GM21786 (cell line): ENCODE measurements around the gene TMEM108.

Experiments used
- ATAC-seq: cut with Tn5 transposase; IDR thresholded peaks from one replicate; pipeline ENCODE4 v1.9.1; 2021; ENCODE audit not compliant: unreplicated experiment

TMEM108 gene

GRCh38 chr3:133211449-133211848, 173.3 kb downstream of the TMEM108 start:
- peak; percentile 96 for ATAC-seq

- no peak for ATAC-seq
Observed at GRCh38 chr3:133211856-133212255, 173.7 kb downstream of the TMEM108 start.

DNA sequence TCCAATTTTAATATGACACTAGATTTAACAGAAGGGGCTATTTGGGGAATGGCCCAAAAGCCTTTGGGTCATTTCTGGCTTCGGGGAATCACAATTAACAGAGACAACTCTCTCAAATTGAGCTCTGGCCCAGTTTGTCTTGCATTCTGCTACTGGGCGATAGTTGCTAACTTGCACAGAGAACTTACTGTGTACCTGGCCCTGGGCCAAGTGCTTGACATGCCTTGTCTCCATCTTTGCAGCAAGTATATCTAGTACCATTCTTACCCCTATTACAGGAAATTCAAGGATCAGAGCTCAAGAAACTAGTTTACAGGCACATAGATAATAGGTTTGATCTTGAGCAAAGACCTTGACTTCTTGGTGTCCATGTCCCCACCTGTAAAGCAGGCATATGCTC, 175.7 kb downstream of the TMEM108 start:
- ATAC-seq = no peak

GRCh38 chr3:133227813-133228212, 189.6 kb downstream of the TMEM108 start:
- ATAC-seq = no peak

DNA sequence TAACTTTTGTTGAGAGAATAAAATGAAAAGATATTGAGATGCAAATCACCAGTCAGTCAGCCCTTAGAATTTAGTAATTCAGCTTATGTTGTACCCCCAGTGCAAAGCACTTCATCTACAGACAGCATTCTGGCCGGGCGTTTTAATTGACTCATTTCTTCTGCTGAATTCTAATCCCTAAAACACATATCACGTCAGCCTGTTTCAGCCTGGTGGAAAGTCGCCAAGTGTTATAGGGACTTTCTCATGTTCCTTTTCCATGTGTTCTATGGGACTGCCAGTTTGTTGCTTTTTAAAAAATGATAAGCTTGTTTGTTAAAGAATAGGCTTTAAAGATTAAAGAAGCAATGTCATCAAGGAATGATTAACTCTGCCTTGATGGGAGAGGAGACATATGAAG, 192.0 kb downstream of the TMEM108 start:
- no peak for ATAC-seq

DNA sequence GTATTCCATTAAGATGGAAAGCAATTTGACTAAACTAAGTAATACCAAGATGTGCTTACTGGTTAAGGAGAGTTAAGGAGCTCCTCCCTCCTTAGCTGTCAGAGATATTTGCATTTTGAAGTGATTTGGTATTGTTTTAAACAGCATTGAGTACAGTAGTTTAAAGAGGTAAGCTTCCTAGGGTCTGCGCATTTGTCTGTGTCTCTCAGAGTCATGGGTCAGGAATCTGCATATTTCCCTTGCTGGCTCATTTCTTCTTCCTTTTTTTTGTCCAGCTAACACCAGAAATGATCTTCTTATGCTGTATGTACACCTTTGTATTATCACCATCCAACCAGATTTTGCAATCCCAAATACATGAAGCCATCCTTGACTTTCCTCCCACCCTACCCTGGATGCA, 198.7 kb downstream of the TMEM108 start:
- no peak for ATAC-seq

GRCh38 chr3:133237380-133237779, 199.2 kb downstream of the TMEM108 start:
- no peak for ATAC-seq

- no peak for ATAC-seq
Observed at GRCh38 chr3:133238015-133238414, 199.8 kb downstream of the TMEM108 start.

DNA sequence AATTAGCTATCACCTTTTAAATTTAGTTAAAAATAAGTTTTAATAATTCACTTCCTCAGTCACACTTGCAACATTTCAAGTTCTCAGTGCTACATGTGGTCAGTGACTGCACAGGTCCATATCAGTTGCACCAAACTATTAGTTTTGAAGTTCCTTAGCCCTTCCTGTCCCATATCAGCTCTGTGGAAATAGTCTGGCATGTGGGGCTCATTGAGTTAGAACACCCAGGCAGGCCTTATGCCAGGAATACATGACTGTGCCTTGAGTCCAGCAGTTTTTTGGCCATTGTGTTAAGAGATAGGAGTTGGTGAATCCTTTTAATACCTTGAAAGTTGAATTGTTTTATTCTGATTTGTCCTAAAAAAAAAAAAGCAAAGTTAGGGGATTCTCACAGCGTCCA, 207.9 kb downstream of the TMEM108 start:
- ATAC-seq = no peak

- no peak for ATAC-seq
Observed at GRCh38 chr3:133246773-133247172, 208.6 kb downstream of the TMEM108 start.

GRCh38 chr3:133248389-133248788, 210.2 kb downstream of the TMEM108 start:
- no peak for ATAC-seq

DNA sequence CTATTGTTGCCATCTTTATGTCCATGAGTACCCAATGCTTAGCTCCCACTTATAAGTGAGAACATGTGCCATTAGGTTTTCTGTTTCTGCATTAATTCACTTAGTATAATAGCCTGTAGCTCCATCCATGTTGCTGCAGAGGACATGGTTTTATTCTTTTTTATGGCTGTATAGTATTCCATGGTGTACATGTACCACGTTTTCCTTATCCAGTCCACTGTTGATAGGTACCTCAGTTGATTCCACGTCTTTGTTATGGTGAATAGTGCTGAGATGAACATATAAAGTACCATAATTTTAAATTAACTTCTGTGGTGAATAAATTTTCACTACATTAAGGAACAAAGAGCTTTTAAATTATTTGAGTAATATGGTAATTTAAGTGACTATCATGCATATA, 211.3 kb downstream of the TMEM108 start:
- ATAC-seq = no peak

DNA sequence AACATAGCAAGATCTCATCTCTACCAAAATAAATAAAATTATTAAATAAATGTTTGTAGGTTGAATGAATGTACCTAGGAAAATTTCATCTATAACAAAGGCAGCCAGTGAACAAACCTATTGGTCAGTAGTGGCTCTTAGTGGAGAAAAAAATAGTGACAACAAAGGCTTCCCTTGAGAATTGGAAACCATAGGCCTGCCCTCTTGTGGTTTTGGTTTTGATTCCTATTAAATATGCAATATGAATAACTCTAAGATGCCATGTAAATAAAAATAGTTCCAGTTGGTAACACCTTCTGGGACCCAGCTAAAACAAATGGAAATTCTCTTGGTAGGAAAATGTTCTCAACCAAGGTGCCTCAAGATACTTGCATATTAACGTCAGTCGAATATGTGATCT, 216.0 kb downstream of the TMEM108 start:
- ATAC-seq = no peak

- ATAC-seq = no peak
Observed at GRCh38 chr3:133254716-133255115, 216.5 kb downstream of the TMEM108 start.

- ATAC-seq = no peak
Observed at GRCh38 chr3:133256787-133257483, 218.7 kb downstream of the TMEM108 start.

DNA sequence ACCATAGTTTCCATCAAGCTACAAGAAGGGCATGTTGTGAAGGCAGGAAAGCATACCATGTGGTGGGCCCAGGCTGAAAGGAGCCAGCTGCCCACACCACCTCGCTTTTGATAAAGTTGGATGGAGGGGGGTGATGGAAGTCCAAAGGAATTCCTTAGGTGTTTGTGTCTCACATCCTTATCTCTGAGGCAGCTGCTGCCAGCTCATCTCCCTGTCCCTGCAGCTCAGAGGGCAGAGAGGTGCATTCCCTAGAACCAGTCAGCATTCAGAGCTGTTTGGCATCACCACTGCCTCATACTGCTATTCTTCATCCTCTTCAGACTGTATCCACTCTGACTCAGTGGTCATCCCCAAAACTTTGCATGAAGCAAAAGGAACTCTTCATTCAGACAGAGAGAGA, 220.2 kb downstream of the TMEM108 start:
- ATAC-seq = no peak

DNA sequence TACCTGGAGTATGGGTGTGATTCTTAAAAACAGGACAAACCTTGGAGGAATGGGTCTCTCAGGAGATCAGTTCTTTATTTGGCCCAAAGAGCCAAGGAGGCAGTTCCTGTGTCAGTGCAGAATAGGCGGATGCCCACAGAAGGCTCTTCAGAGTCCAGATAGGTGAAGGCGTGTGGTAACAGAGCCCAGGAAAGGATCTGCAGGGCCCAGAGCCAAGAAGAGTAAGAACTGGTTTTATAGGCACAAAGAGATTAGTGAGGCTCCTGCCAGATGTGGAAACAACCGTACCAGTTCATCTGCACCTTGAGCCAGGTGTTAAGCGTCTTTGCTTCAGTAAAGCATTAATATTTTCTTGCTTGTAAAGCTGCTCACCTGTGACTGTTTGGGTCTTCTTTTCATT, 221.6 kb downstream of the TMEM108 start:
- no peak for ATAC-seq

DNA sequence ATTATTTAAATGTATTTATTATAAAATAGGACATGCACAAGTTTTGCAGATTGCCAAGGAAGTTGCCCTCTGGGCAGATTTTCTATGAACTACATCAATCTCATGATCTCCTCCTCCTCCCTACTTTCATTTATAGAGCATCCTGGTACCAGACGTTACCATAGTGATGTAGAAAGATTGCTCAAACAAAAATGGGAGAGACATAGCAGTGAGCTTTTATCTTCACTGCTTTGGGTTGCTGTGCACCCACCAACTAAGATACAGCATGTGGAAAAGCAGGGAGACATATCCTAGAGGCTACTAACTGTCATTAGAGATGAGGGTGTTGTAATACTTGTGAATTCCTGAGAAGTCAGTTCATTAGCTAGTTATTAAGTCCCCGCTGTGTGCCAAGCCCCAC, 224.1 kb downstream of the TMEM108 start:
- ATAC-seq = no peak

DNA sequence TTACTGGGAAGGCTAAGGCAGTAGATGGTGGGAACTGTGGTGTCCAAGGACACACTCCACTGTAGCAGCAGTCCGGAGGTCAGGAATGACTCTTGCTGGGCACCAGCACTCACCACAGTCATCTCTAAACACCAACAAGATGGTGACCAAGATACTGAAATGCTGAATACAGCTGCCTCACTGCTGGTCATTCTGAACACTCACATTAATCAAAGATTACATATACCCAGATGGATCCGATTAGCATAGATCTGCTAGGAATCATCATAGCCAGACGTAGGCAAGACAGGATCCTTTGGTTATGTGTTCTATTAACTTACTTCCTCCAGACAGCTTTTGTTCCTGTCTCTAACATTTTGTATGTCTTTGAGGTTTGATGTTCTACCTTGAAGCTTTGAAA, 226.7 kb downstream of the TMEM108 start:
- ATAC-seq = no peak

GRCh38 chr3:133268726-133269134, 230.5 kb downstream of the TMEM108 start:
- ATAC-seq = no peak

GRCh38 chr3:133269393-133269792, 231.2 kb downstream of the TMEM108 start:
- no peak for ATAC-seq

DNA sequence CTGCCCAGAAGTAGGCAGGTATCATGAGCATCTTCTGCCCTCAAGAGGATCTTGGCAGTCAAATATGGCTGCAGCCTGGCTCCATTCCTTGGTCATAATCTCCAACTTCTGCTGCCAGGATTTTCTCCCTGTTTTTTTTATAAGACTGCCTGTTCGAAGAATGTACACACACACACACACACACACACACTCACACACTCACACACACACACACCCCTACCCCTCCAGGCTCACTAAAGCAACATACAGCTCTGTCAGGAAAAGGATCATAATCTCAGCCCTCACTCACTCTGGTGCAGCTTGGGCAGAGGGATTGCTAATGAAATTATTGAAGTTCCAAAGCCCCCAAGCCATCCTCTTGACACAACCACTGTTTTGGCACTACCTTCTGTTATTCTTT, 232.4 kb downstream of the TMEM108 start:
- ATAC-seq = no peak

DNA sequence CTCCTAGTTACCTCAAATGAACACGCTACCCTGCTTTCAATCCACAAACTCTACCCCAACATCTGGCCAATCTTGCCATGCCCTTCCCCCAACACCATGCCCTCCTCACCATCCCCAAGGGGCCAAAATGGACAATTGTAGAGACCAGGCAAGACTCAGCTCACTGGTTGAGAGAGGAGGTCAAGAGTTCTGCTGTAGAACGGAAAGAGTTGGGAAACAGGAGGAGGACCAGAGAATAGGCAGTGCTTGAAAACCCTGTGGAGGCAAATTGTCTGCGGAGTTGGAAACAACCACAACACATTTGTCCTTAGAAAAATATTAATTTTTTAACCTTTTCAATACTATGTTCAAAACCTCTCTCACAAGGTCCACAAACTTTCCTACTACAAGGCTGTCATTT, 232.9 kb downstream of the TMEM108 start:
- ATAC-seq = no peak
